Measurements from ENCODE around the gene MAPK11. TPM values are rescaled to one million over a fixed set of nuclear protein-coding genes. Genes with fewer than 3 reads are reported as not detected.
A peak's percentile ranks its signal among the peaks of the same experiment; 100 is the strongest.

The MAPK11 gene
- total and polyA plus RNA-seq, 9 of the 15 experiments (the other 6 are each of a cell fraction or from before 2014, with no cell fraction given), result 0.06 to 14.6 (median 5.3) TPM

GRCh38 chr22:50262460-50262911, 7.7 kb downstream of the MAPK11 start (continued):
- TF ChIP-seq, protein P1, sequence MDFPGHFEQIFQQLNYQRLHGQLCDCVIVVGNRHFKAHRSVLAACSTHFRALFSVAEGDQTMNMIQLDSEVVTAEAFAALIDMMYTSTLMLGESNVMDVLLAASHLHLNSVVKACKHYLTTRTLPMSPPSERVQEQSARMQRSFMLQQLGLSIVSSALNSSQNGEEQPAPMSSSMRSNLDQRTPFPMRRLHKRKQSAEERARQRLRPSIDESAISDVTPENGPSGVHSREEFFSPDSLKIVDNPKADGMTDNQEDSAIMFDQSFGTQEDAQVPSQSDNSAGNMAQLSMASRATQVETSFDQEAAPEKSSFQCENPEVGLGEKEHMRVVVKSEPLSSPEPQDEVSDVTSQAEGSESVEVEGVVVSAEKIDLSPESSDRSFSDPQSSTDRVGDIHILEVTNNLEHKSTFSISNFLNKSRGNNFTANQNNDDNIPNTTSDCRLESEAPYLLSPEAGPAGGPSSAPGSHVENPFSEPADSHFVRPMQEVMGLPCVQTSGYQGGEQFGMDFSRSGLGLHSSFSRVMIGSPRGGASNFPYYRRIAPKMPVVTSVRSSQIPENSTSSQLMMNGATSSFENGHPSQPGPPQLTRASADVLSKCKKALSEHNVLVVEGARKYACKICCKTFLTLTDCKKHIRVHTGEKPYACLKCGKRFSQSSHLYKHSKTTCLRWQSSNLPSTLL (IDR thresholded peaks at IDR 0.05), result no peak
- no peak for TF ChIP-seq FOXK1 (CRISPR knock-in tag; IDR thresholded peaks at IDR 0.05; ENCODE audit: borderline replicate concordance)
- no peak for TF ChIP-seq THRAP3 (IDR thresholded peaks at IDR 0.05; ENCODE audit: borderline replicate concordance)
- TF ChIP-seq SMC3 (conservative IDR thresholded peaks at IDR 0.05; ENCODE audit: insufficient read depth, low read depth, low read length), result no peak
- no peak for TF ChIP-seq FUS (optimal IDR thresholded peaks at IDR 0.05; ENCODE audit: low read depth, low read length)
- TF ChIP-seq ZNF165 (CRISPR knock-in tag; IDR thresholded peaks at IDR 0.05; ENCODE audit: borderline replicate concordance), result no peak
- peak; percentile 71 for TF ChIP-seq C11orf30 (IDR thresholded peaks at IDR 0.05; ENCODE audit: low read depth)
- no peak for TF ChIP-seq CC2D1A (IDR thresholded peaks at IDR 0.05)
- peak; percentile 39 for TF ChIP-seq PHF20 (IDR thresholded peaks at IDR 0.05; ENCODE audit: partially characterized antibody)
- no peak for TF ChIP-seq SETDB1 (IDR thresholded peaks at IDR 0.05; ENCODE audit: low read length)
- TF ChIP-seq PRMT5 (CRISPR knock-in tag; IDR thresholded peaks at IDR 0.05), result no peak
- TF ChIP-seq ZBTB7A (IDR thresholded peaks at IDR 0.05; ENCODE audit: borderline replicate concordance, control insufficient read depth, low read depth, low read length), result peak; percentile 15; the same call in 1 of the 2 replicates
- no peak for TF ChIP-seq ZNF121 (CRISPR knock-in tag; conservative IDR thresholded peaks at IDR 0.05)
- no peak for TF ChIP-seq HNRNPL (IDR thresholded peaks at IDR 0.05; ENCODE audit: low read depth, low read length)
- TF ChIP-seq TRIM25 (IDR thresholded peaks at IDR 0.05; ENCODE audit: borderline replicate concordance), result no peak
- peak; percentile 9; the same call in 1 of the 2 replicates for TF ChIP-seq SMARCE1 (IDR thresholded peaks at IDR 0.05)
- no peak; the same call in 1 of the 2 replicates for TF ChIP-seq KAT7 (CRISPR knock-in tag; IDR thresholded peaks at IDR 0.05; ENCODE audit: borderline replicate concordance)
- TF ChIP-seq, protein P2, sequence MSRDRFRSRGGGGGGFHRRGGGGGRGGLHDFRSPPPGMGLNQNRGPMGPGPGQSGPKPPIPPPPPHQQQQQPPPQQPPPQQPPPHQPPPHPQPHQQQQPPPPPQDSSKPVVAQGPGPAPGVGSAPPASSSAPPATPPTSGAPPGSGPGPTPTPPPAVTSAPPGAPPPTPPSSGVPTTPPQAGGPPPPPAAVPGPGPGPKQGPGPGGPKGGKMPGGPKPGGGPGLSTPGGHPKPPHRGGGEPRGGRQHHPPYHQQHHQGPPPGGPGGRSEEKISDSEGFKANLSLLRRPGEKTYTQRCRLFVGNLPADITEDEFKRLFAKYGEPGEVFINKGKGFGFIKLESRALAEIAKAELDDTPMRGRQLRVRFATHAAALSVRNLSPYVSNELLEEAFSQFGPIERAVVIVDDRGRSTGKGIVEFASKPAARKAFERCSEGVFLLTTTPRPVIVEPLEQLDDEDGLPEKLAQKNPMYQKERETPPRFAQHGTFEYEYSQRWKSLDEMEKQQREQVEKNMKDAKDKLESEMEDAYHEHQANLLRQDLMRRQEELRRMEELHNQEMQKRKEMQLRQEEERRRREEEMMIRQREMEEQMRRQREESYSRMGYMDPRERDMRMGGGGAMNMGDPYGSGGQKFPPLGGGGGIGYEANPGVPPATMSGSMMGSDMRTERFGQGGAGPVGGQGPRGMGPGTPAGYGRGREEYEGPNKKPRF (IDR thresholded peaks at IDR 0.05; ENCODE audit: low read depth, low read length), result no peak
- TF ChIP-seq TAF9B (IDR thresholded peaks at IDR 0.05; ENCODE audit: partially characterized antibody), result no peak
- peak; percentile 46; the same call in 1 of the 2 replicates for TF ChIP-seq BHLHE40 (IDR thresholded peaks at IDR 0.05; ENCODE audit: low read length)
- TF ChIP-seq NFE2 (IDR thresholded peaks at IDR 0.05; ENCODE audit: low read depth), result peak; percentile 92
- TF ChIP-seq ZNF57 (CRISPR knock-in tag; IDR thresholded peaks at IDR 0.05), result no peak
- no peak for TF ChIP-seq NFATC3 (IDR thresholded peaks at IDR 0.05)
- TF ChIP-seq ZNF436 (CRISPR knock-in tag; IDR thresholded peaks at IDR 0.05), result no peak
- TF ChIP-seq SRF (CRISPR knock-in tag; IDR thresholded peaks at IDR 0.05), result peak in 1 of 2 experiments; percentile 54; a peak in 1 of 4 replicates
- TF ChIP-seq ELF4 (CRISPR knock-in tag; IDR thresholded peaks at IDR 0.05), result no peak
- no peak for TF ChIP-seq HCFC1 (IDR thresholded peaks at IDR 0.05; ENCODE audit: low read depth, low read length)

All from K562 (cell line).